Activated effector memory CD4-positive, alpha-beta T cell treated with Interleukin-2 at 50 U/mL for 16 hours (primary cell): ENCODE measurements around the gene SAP130.

ENCODE experiments used
- DNase-seq: peaks from one replicate; pipeline ENCODE4 v3.0.0-alpha.2; 2020

Gene SAP130

GRCh38 chr2:128027801-128028667, at the start of gene SAP130:
SAP130 (minus strand) TSS chr2:128028059; CDS start chr2:128026292, 1,767 bp downstream.
- peak; percentile 98 for DNase-seq

DNA sequence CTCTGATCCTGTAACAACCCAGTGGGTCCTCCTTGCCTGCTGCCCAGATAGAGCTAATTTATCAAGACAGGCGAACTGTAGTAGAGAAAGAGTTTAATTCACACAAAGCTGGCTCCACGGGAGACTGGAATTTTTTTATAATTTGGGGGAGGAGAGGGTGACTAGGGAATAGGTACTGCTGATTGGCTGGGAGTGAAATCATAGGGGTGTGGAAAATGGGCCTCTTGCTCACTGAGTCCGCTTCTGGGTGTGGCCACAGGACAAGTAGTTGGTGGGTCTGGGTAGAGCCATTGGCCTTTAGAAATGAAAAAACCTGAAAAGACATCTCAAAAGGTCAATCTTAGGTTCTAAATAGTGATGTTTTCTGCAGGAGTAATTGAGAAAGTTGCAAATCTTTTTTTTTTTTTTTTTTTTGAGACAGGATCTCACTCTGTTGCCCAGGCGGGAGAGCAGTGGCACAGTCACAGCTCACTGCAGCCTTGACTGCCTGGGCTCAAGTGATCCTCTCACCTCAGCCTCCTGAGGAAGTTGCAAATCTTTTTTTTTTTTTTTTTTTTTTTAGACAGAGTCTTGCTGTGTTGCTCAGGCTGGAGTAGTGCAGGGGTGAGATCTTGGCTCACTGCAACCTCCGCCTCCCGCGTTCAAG, 48.7 kb upstream of the SAP130 start:
- no peak for DNase-seq

GRCh38 chr2:128073278-128073677, 45.4 kb upstream of the SAP130 start:
- no peak for DNase-seq

DNA sequence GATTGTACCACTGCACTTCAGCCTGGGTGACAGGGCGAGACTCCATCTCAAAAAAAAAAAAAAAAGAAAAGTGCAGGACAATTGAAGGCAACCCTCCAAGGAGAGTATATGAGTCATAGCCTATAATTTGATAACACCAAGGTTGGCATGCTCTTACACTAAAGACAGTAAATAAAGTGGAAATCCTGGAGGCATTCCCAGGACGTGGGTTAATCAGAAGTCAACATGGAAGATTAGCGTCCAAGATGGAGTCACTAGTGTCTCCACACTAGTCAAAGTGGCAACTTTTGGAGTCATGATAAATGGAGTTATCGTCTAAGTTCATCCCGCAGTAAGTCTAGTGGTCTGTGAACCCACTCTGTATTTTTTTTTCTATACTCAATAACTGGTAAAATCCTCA, 41.9 kb upstream of the SAP130 start:
- DNase-seq, result no peak

DNA sequence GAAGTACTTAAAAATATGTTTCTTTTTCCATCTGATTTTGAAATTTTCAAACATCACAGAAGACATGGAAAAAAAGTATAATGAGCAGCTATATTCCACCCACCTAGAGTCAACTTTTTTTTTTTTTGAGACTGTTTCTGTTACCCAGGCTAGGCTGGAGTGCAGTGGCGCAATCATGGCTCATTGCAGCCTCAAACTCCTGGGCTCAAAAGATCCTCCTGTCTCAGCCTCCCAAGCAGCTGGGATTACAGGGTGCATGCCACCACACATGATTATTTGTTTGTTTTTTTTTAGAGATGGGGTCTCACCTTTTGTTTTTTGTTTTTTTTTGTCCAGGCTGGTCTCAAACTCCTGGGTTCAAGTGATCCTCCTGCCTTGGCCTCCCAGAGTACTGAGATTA, 36.5 kb upstream of the SAP130 start:
- no peak for DNase-seq

DNA sequence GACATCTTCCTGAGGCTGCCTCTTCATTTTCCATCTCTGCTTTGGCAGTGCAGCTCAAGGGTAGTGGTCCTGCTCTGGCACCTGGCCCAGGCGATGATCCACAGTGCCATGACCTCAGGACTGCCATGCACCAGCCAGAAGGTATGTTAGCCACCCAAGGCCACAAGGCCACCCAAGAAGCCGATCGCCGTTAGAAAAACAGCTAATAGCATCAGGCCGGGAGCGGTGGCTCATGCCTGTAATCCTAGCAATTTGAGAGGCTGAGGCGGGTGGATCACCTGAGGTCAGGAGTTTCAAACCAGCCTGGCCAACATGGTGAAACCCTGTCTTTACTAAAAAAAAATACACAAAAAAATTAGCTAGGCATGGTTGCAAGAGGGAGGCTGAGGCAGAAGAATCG, 34.7 kb upstream of the SAP130 start:
- DNase-seq, result no peak

DNA sequence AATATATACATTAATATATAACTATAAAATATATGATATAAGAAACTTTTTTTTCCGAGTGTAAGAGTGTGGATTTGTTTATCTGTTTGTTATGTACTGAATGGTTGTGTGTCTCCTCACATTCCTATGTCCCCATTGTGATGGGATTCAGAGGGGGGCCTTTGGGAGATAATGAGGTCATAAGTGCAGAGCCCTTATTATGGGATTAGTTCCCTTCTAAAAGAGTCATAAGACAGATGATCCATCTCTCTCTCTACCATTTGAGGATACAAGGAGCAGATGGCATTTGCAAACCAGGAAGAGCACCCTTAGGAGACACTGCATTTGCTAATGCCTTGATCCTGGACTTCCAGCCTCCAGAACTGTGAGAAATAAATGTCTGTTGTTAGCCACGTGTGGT, 30.3 kb upstream of the SAP130 start:
- no peak for DNase-seq

- DNase-seq, result no peak
Measured at GRCh38 chr2:128057334-128057733, 29.5 kb upstream of the SAP130 start.

- no peak for DNase-seq
Measured at GRCh38 chr2:128054104-128054885, 26.4 kb upstream of the SAP130 start.

GRCh38 chr2:128053331-128053730, 25.5 kb upstream of the SAP130 start:
- no peak for DNase-seq

DNA sequence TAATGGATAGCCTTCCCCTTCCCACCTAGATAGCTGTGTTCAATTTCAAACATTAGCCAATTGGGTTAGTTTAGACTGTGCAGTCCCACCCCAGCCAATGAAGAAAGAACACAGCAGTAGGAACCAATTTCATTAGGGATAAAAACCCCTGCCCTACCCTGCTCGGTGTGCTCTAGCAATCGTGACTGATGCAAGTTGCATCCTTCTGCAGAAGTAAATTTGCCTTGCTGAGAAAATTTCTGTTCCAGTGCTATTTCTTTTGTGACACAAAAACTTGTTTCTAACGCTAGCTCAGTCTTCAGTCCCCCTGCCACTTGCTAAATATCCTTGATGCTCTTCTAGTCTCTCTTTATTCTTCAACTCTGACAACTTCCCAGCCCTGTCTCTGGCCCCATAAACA, 15.2 kb upstream of the SAP130 start:
- DNase-seq, result no peak

DNA sequence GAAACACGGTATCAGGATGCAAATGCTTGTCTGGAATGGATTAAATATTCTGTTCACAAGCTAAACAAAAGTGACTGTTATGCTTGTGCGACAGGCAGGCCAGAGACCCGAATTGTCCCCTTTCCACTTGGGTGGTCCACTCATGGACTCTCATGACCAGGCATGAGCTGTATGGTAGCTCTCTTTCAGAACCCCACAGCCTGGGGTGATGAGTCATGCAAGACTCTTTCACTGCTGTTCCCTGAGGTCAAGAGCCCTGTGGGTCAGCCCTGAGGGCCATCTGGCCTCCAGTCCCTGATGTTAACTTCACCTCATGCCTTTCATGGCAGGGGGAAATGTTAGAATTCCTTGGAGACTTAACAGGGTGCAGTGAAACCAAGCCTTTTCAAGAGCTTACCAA, 13.7 kb upstream of the SAP130 start:
- no peak for DNase-seq

- no peak for DNase-seq
Measured at GRCh38 chr2:128040166-128040771, 12.4 kb upstream of the SAP130 start.

DNA sequence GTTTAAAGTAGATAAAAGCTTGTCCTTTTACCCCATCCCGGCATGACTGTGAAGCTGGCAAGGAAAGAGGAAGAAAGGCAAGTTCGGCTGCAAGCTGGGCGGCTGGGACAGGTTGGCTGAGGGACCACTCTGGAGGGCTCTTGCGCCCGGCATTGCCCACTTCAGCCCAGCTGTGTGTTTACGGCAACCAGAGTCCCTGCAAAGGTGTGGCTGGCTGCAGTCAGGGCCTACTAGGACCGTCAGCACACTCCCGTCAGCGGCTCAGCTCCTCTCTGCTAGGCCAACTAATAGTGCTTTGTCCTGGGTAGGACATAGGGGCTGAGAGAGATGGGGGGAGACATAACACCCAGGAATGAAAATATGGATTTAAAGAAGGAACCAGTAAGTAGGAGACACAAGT, 11.7 kb upstream of the SAP130 start:
- DNase-seq, result no peak

GRCh38 chr2:128038411-128038810, 10.6 kb upstream of the SAP130 start:
- no peak for DNase-seq

- DNase-seq, result no peak
Measured at GRCh38 chr2:128037649-128038048, 9.8 kb upstream of the SAP130 start.

GRCh38 chr2:128036748-128037607, 9.1 kb upstream of the SAP130 start:
- no peak for DNase-seq

DNA sequence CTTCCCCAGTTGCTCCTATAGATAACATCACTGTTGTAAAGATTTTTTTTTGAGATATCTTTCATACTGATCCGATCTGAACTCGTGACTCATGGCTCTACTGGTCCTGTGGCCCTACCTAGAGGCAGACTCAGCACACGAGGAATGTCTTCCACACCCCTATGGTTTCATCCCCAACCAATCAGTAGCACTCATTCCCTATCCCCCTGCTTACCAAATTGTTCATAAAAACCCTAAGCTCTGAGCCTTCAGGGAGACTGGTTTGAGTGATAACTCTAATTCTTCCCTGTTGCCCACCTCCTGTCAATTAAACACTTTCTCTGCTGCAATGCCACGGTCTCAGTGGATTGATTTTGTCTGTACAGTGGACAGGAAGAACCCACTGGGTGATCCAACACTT, 4.2 kb upstream of the SAP130 start:
- DNase-seq, result no peak

GRCh38 chr2:128028668-128029054, 802 bp upstream of the SAP130 start:
- no peak for DNase-seq

GRCh38 chr2:128027278-128027800, 520 bp downstream of the SAP130 start:
- DNase-seq, result peak; percentile 100

GRCh38 chr2:128026448-128027277, 1.2 kb downstream of the SAP130 start:
- DNase-seq, result no peak
